K562 (cell line): ENCODE results near the gene RAPGEF5. TPM values are rescaled to one million over a fixed set of nuclear protein-coding genes. Genes with fewer than 3 reads are reported as not detected.

Experiments
- ATAC-seq: fragments of 200-7000 bp; cut with Tn5 transposase; 3 replicates; pipeline ENCODE4 v1.9.1; 2020; ENCODE audit warnings: moderate library complexity
- BruUV-seq: library from RNA; stranded (reverse); fragments of 400-500 nt; replicated peaks from 2 replicates; lab custom pipeline; 2021; lab: Mats Ljungman, UMichigan
- CTCF ChIA-PET: fragments of 300-600 bp; formaldehyde crosslinking; extraction: SDS; loops from one replicate; lab custom pipeline; 2021; ENCODE audit warnings: low intra/inter-chr PET ratio; lab: Yijun Ruan, JAX
- POLR2A ChIA-PET: fragments of 300-600, 350-650 bp; sonication (Branson Sonifier 250); formaldehyde crosslinking; extraction: SDS; loops from one replicate; lab custom pipeline; 2021; ENCODE audit warnings: antibody characterized with exemption, inconsistent platforms; lab: Yijun Ruan, JAX
- DNase-seq, 4 experiments: peaks; one replicate each; pipeline versions ENCODE4 v3.0.0 to v3.0.0-alpha.2; 2011 to 2018; ENCODE audit warnings: low spot score in 3 of 4, mixed read lengths in 3 of 4; ENCODE audit errors: extremely low read depth in 1 of 4
- FAIRE-seq: peaks from 2 replicates; lab custom pipeline; 2011; peaks lifted over from hg19 to GRCh38; lab: Jason Lieb, UNC
- H2AFZ ChIP-seq: 2 replicates; pipeline ENCODE4 v1.6.0; 2011; ENCODE audit warnings: low read depth, low read length, control low read depth, inconsistent platforms
- H3K27ac ChIP-seq: fragments of 200-600 bp; 3 replicates; pipeline ENCODE4 v1.8.0; 2011; ENCODE audit warnings: low read depth, mild to moderate bottlenecking, control low read depth, inconsistent platforms, low read length, moderate library complexity, mixed read lengths; ENCODE audit errors: extremely low read depth
- H3K27me3 ChIP-seq, 2 experiments: fragments of 300-600 bp in 1 of 2; 2 replicates in 1 of 2; 3 replicates in 1 of 2; pipeline versions ENCODE4 v1.6.0 to v1.8.0; 2011; ENCODE audit warnings: inconsistent platforms in 2 of 2, low read length in 2 of 2, mild to moderate bottlenecking in 1 of 2, mixed read lengths in 1 of 2, moderate library complexity in 1 of 2; ENCODE audit not compliant: control insufficient read depth in 2 of 2, insufficient read depth in 2 of 2
- H3K36me3 ChIP-seq: fragments of 300-600 bp; 3 replicates; pipeline ENCODE4 v1.8.0; 2011; ENCODE audit warnings: mild to moderate bottlenecking, low read length, inconsistent platforms; ENCODE audit not compliant: control insufficient read depth, insufficient read depth
- H3K4me1 ChIP-seq, 2 experiments: fragments of 200-600 bp in 1 of 2; replicated peaks in 1 of 2; 2 replicates in 1 of 2; 3 replicates in 1 of 2; pipeline versions ENCODE4 v1.5.1 to v1.8.0; 2011; ENCODE audit warnings: inconsistent platforms in 2 of 2, low read length in 2 of 2, mild to moderate bottlenecking in 1 of 2, mixed read lengths in 1 of 2, moderate library complexity in 1 of 2; ENCODE audit not compliant: control insufficient read depth in 2 of 2, insufficient read depth in 2 of 2
- H3K4me2 ChIP-seq: 2 replicates; pipeline ENCODE4 v1.6.1; 2011; ENCODE audit warnings: low read length, control low read depth, inconsistent platforms, mixed read lengths; ENCODE audit not compliant: insufficient read depth
- H3K4me3 ChIP-seq: fragments of 200-600 bp; sonication (generic), shearing (Covaris generic); 2 replicates; pipeline ENCODE4 v1.5.1; 2016; ENCODE audit warnings: control low read depth, inconsistent platforms
- H3K79me2 ChIP-seq: fragments of 200-600 bp; 3 replicates; pipeline ENCODE4 v1.8.0; 2011; ENCODE audit warnings: low read length, inconsistent platforms; ENCODE audit not compliant: control insufficient read depth, insufficient read depth
- H3K9ac ChIP-seq, 2 experiments: 2 replicates each; pipeline versions ENCODE4 v1.6.0 to v1.6.1; 2011; ENCODE audit warnings: low read depth in 2 of 2, low read length in 2 of 2, control low read depth in 1 of 2, inconsistent platforms in 1 of 2, mild to moderate bottlenecking in 1 of 2, mixed read lengths in 1 of 2; ENCODE audit not compliant: insufficient read depth in 1 of 2
- H3K9me1 ChIP-seq: one replicate; pipeline ENCODE4 v1.6.0; 2011; ENCODE audit warnings: inconsistent platforms, mild to moderate bottlenecking, low read length, moderate library complexity; ENCODE audit not compliant: control insufficient read depth, insufficient read depth
- H3K9me3 ChIP-seq: replicated peaks from 2 replicates; pipeline ENCODE4 v1.5.1; 2011; ENCODE audit warnings: low read depth, low read length, inconsistent platforms; ENCODE audit not compliant: control insufficient read depth, insufficient read depth
- H4K20me1 ChIP-seq: replicated peaks from 2 replicates; pipeline ENCODE4 v1.6.1; 2011; ENCODE audit warnings: low read length, inconsistent platforms, mixed read lengths; ENCODE audit not compliant: control insufficient read depth, insufficient read depth
- BMI1 ChIP-seq: fragments of 150-350 bp; IDR thresholded peaks from 2 replicates; pipeline ENCODE4 v1.6.1; 2014; ENCODE audit warnings: low read length
- CEBPB ChIP-seq: fragments of 450-650 bp; IDR thresholded peaks from 2 replicates; pipeline ENCODE4 v1.6.1; 2016; ENCODE audit warnings: missing genetic modification characterization, missing compliant biosample characterization
- CHCHD3 ChIP-seq: fragments of 250-450 bp; sonication (Bioruptor Pico); IDR thresholded peaks from 2 replicates; pipeline ENCODE4 v2.1.2; 2022; ENCODE audit warnings: mild to moderate bottlenecking
- CHD4 ChIP-seq: fragments of 200-600 bp; sonication (generic); IDR thresholded peaks from 3 replicates; pipeline ENCODE4 v1.6.1; 2012; ENCODE audit warnings: low read depth, mild to moderate bottlenecking, mixed read lengths, low read length, inconsistent platforms; ENCODE audit not compliant: insufficient read depth, insufficient replicate concordance, poor library complexity, severe bottlenecking
- HOXB6 ChIP-seq: fragments of 250-450 bp; sonication (Bioruptor Pico); IDR thresholded peaks from 2 replicates; pipeline ENCODE4 v1.5.1; 2022; ENCODE audit warnings: mild to moderate bottlenecking, borderline replicate concordance
- KHSRP ChIP-seq: fragments of 450-650 bp; IDR thresholded peaks from 2 replicates; pipeline ENCODE4 v1.6.1; 2017
- POLR2H ChIP-seq: IDR thresholded peaks from 2 replicates; pipeline ENCODE4 v1.6.1; 2016; ENCODE audit warnings: missing genetic modification characterization, low read depth, mild to moderate bottlenecking, control low read depth, missing compliant biosample characterization, moderate library complexity
- RUNX1 ChIP-seq: sonication (generic); IDR thresholded peaks from 2 replicates; pipeline ENCODE4 v1.6.1; 2016; ENCODE audit warnings: antibody characterized with exemption, low read depth
- WGBS: fragments of 100-300 bp; shearing (Covaris generic); methylation state at CpG from one replicate; pipeline ENCODE4 v1.1.6; 2016; ENCODE audit warnings: low coverage, mixed read lengths; ENCODE audit not compliant: insufficient coverage; ENCODE audit errors: missing lambda C conversion rate; 5-methylcytosine and 5-hydroxymethylcytosine counted together
- in situ Hi-C: fragments of 300-500 bp; cut with MboI; formaldehyde crosslinking; loops from 4 replicates; pipeline ENCODE4 v1.15.0; 2018; ENCODE audit warnings: inconsistent platforms, mixed read lengths
- intact Hi-C: fragments of 100-400 bp; cut with micrococcal nuclease; formaldehyde crosslinking; loops from 2 replicates; pipeline ENCODE4 v1.14.2; 2022
- polyA plus RNA-seq, 8 experiments: library from polyadenylated mRNA; depleted of rRNA in 4 of 8; stranded (reverse) in 5 of 8; unstranded in 3 of 8; fragments of >200 nt; fragmentation: Nextera tagmentation in 2 of 8; fragmentation: Illumina TruSeq in 1 of 8; extraction: Ambion mirVana in 2 of 8; extraction: Trizol in 1 of 8; gene quantifications; 2 replicates each; pipeline versions ENCODE4 v1.2.1 to v1.2.3, GENCODE V29; 2011 to 2014; ENCODE audit warnings: inconsistent platforms in 1 of 8, missing spikeins in 1 of 8
- total RNA-seq, 7 experiments: library from RNA; depleted of rRNA in 6 of 7; stranded (reverse); fragments of >200 nt in 6 of 7; fragmentation: Illumina TruSeq in 2 of 7; extraction: Trizol in 2 of 7; gene quantifications; 2 replicates each; pipeline versions ENCODE4 v1.2.1 to v1.2.3, GENCODE V29; 2011 to 2021; ENCODE audit warnings: low replicate concordance in 1 of 7
- TF ChIP-seq, protein P1 (sequence below): fragments of 250-450 bp; sonication (Bioruptor Pico); IDR thresholded peaks from 2 replicates; pipeline ENCODE4 v1.9.0; 2021; ENCODE audit warnings: mild to moderate bottlenecking
- TF ChIP-seq, protein P2 (sequence below): sonication (generic); formaldehyde crosslinking; IDR thresholded peaks from 2 replicates; pipeline ENCODE4 v1.8.1; 2023; ENCODE audit warnings: mild to moderate bottlenecking, missing genetic modification reagents
- TF ChIP-seq, protein P3 (sequence below): fragments of 200-800 bp; sonication (Bioruptor generic); IDR thresholded peaks from 2 replicates; pipeline ENCODE4 v1.6.1; 2017; ENCODE audit warnings: missing genetic modification characterization, missing compliant biosample characterization
- TF ChIP-seq, protein P4 (sequence below): IDR thresholded peaks from 2 replicates; pipeline ENCODE4 v1.6.1; 2011; ENCODE audit not compliant: insufficient read length; ENCODE audit errors: extremely low read depth
- TF ChIP-seq, protein P5 (sequence below), 3 experiments: IDR thresholded peaks in 2 of 3; conservative IDR thresholded peaks in 1 of 3; 2 replicates each; pipeline ENCODE4 v1.5.1; 2011 to 2012; ENCODE audit warnings: low read length in 3 of 3, mild to moderate bottlenecking in 3 of 3, control low read depth in 2 of 3, improper control_type of control experiment in 1 of 3, inconsistent platforms in 1 of 3, low read depth in 1 of 3, mixed read lengths in 1 of 3, moderate library complexity in 1 of 3; ENCODE audit not compliant: insufficient read depth in 2 of 3

RAPGEF5 gene
- total and polyA plus RNA-seq, 9 of the 15 experiments (the other 6 are each of a cell fraction or from before 2014, with no cell fraction given) = 0.39 to 2.0 (median 1.1) TPM

DNA sequence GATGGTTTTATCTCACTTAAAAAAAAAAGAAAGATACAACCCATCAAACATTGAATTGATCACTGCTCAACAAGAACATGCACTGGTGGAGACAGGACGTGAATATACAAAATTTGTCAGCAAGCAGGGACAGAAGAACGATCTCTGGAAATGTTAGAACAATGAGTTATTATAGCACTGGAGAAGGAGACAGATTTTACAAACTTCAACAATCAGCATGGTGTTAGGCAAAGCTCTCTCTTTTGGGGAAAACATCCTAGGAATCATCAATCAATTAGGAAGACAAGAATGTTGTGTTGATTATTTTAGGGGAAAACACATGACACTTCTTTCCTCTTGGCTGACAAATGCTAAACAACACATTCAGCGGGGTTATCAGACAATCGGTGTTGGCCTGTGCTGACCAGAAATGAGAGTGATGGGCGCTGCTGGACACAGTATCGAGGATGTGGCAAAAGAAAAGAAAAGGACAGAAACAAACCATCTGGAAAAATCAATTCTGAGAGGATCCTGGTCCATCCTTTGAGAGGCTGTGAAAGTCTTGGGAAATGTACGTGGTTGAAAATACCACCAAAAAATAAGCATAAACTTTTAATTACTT is 103.9 kb downstream of the RAPGEF5 start:
- Histone ChIP-seq H3K27me3 (no peaks in the 10 kb centered on the region), H3K9ac (no peak overlapping the region), H3K36me3 (no peaks in the 10 kb centered on the region), H4K20me1 (no peaks in the 10 kb centered on the region), H3K79me2 (no peaks in the 10 kb centered on the region), H2AFZ (no peak overlapping the region), H3K4me1 (no peaks in the 10 kb centered on the region), H3K4me3 (no peak overlapping the region), H3K27ac (no peak overlapping the region), H3K9me3 (no peaks in the 10 kb centered on the region), H3K9me1 (no peaks in the 10 kb centered on the region), H3K4me2 (no peak overlapping the region)
- no TSS peak for BruUV-seq
- DNase-seq (no peak), ATAC-seq (no peak), FAIRE-seq (no peak)
- POLR2A ChIA-PET = no interaction called here
- intact Hi-C loops = no loop called here
- in situ Hi-C loops = no loop called here
- CTCF ChIA-PET = no interaction called here
- 9% methylated on average over 7 of the region's 7 CpGs for WGBS
- TF ChIP-seq, protein P1, sequence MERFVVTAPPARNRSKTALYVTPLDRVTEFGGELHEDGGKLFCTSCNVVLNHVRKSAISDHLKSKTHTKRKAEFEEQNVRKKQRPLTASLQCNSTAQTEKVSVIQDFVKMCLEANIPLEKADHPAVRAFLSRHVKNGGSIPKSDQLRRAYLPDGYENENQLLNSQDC (CRISPR knock-in tag) = no peak
- TF ChIP-seq, protein P2, sequence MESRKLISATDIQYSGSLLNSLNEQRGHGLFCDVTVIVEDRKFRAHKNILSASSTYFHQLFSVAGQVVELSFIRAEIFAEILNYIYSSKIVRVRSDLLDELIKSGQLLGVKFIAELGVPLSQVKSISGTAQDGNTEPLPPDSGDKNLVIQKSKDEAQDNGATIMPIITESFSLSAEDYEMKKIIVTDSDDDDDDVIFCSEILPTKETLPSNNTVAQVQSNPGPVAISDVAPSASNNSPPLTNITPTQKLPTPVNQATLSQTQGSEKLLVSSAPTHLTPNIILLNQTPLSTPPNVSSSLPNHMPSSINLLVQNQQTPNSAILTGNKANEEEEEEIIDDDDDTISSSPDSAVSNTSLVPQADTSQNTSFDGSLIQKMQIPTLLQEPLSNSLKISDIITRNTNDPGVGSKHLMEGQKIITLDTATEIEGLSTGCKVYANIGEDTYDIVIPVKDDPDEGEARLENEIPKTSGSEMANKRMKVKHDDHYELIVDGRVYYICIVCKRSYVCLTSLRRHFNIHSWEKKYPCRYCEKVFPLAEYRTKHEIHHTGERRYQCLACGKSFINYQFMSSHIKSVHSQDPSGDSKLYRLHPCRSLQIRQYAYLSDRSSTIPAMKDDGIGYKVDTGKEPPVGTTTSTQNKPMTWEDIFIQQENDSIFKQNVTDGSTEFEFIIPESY (CRISPR knock-in tag) = no peak
- no peak for TF ChIP-seq CEBPB (tag)
- TF ChIP-seq BMI1 = no peak
- TF ChIP-seq CHD4 = no peak
- TF ChIP-seq, protein P3, sequence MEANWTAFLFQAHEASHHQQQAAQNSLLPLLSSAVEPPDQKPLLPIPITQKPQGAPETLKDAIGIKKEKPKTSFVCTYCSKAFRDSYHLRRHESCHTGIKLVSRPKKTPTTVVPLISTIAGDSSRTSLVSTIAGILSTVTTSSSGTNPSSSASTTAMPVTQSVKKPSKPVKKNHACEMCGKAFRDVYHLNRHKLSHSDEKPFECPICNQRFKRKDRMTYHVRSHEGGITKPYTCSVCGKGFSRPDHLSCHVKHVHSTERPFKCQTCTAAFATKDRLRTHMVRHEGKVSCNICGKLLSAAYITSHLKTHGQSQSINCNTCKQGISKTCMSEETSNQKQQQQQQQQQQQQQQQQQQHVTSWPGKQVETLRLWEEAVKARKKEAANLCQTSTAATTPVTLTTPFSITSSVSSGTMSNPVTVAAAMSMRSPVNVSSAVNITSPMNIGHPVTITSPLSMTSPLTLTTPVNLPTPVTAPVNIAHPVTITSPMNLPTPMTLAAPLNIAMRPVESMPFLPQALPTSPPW (CRISPR knock-in tag) = no peak
- TF ChIP-seq HOXB6 = no peak
- TF ChIP-seq, protein P4, sequence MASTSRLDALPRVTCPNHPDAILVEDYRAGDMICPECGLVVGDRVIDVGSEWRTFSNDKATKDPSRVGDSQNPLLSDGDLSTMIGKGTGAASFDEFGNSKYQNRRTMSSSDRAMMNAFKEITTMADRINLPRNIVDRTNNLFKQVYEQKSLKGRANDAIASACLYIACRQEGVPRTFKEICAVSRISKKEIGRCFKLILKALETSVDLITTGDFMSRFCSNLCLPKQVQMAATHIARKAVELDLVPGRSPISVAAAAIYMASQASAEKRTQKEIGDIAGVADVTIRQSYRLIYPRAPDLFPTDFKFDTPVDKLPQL = no peak
- no peak for TF ChIP-seq POLR2H (tag)
- TF ChIP-seq, protein P5, sequence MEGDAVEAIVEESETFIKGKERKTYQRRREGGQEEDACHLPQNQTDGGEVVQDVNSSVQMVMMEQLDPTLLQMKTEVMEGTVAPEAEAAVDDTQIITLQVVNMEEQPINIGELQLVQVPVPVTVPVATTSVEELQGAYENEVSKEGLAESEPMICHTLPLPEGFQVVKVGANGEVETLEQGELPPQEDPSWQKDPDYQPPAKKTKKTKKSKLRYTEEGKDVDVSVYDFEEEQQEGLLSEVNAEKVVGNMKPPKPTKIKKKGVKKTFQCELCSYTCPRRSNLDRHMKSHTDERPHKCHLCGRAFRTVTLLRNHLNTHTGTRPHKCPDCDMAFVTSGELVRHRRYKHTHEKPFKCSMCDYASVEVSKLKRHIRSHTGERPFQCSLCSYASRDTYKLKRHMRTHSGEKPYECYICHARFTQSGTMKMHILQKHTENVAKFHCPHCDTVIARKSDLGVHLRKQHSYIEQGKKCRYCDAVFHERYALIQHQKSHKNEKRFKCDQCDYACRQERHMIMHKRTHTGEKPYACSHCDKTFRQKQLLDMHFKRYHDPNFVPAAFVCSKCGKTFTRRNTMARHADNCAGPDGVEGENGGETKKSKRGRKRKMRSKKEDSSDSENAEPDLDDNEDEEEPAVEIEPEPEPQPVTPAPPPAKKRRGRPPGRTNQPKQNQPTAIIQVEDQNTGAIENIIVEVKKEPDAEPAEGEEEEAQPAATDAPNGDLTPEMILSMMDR (IDR thresholded peaks at IDR 0.05 in 2 of 3, conservative IDR thresholded peaks at IDR 0.05 in 1 of 3; ENCODE audit: insufficient read depth in 2 of 3, low read depth in 1 of 3, low read length in 3 of 3) = no peak
- no peak for TF ChIP-seq KHSRP
- TF ChIP-seq CHCHD3 (CRISPR knock-in tag) = no peak
- TF ChIP-seq RUNX1 = no peak
